ENCODE measurements around the gene FILIP1L. TPM values are rescaled to one million over a fixed set of nuclear protein-coding genes. Genes with fewer than 3 reads are reported as not detected.
A peak's percentile ranks its signal among the peaks of the same experiment; 100 is the strongest.

FILIP1L gene
- total RNA-seq, 1 donor from 2014 or later, result 47.0 TPM

- TF ChIP-seq CTCF (IDR thresholded peaks at IDR 0.05), result no peak
- no peaks in the 10 kb centered on the region for H3K27me3 Mint-ChIP-seq (ENCODE audit: unreplicated experiment)
- H3K27ac Mint-ChIP-seq (ENCODE audit: unreplicated experiment), result no peak overlapping the region
- H3K36me3 Mint-ChIP-seq (ENCODE audit: unreplicated experiment), result no peaks in the 10 kb centered on the region
- DNase-seq (ENCODE audit: extremely low spot score, unreplicated experiment), result no peak
- peaks cover 25% of the 10 kb centered on the region for H3K4me1 Mint-ChIP-seq (ENCODE audit: unreplicated experiment)
- no peaks in the 10 kb centered on the region for H3K9me3 Mint-ChIP-seq (ENCODE audit: unreplicated experiment)
- H3K4me3 Mint-ChIP-seq (ENCODE audit: unreplicated experiment), result no peak overlapping the region
Observed at GRCh38 chr3:99879275-99879674, 235.0 kb downstream of the FILIP1L start.

GRCh38 chr3:99878005-99878404 is 236.3 kb downstream of the FILIP1L start:
- no peaks in the 10 kb centered on the region for H3K27me3 Mint-ChIP-seq (ENCODE audit: unreplicated experiment)
- H3K27ac Mint-ChIP-seq (ENCODE audit: unreplicated experiment), result no peak overlapping the region
- H3K36me3 Mint-ChIP-seq (ENCODE audit: unreplicated experiment), result peaks cover 3% of the 10 kb centered on the region
- TF ChIP-seq CTCF (IDR thresholded peaks at IDR 0.05), result no peak
- H3K9me3 Mint-ChIP-seq (ENCODE audit: unreplicated experiment), result no peaks in the 10 kb centered on the region
- DNase-seq (ENCODE audit: extremely low spot score, unreplicated experiment), result no peak
- peaks cover 38% of the 10 kb centered on the region for H3K4me1 Mint-ChIP-seq (ENCODE audit: unreplicated experiment)
- H3K4me3 Mint-ChIP-seq (ENCODE audit: unreplicated experiment), result no peak overlapping the region

GRCh38 chr3:99877031-99877579 is 237.2 kb downstream of the FILIP1L start:
- DNase-seq (ENCODE audit: extremely low spot score, unreplicated experiment), result no peak
- Mint-ChIP-seq H3K27ac (ENCODE audit: unreplicated experiment) (peak overlapping the region; percentile 89), H3K4me3 (ENCODE audit: unreplicated experiment) (peak overlapping the region; percentile 86), H3K27me3 (ENCODE audit: unreplicated experiment) (no peaks in the 10 kb centered on the region), H3K9me3 (ENCODE audit: unreplicated experiment) (no peaks in the 10 kb centered on the region), H3K36me3 (ENCODE audit: unreplicated experiment) (peaks cover 5% of the 10 kb centered on the region), H3K4me1 (ENCODE audit: unreplicated experiment) (peaks cover 47% of the 10 kb centered on the region)
- TF ChIP-seq CTCF (IDR thresholded peaks at IDR 0.05), result no peak

- no peaks in the 10 kb centered on the region for H3K9me3 Mint-ChIP-seq (ENCODE audit: unreplicated experiment)
- peaks cover 55% of the 10 kb centered on the region for H3K4me1 Mint-ChIP-seq (ENCODE audit: unreplicated experiment)
- no peaks in the 10 kb centered on the region for H3K27me3 Mint-ChIP-seq (ENCODE audit: unreplicated experiment)
- peak; percentile 91 for DNase-seq (ENCODE audit: extremely low spot score, unreplicated experiment)
- peak overlapping the region; percentile 86 for H3K4me3 Mint-ChIP-seq (ENCODE audit: unreplicated experiment)
- TF ChIP-seq CTCF (IDR thresholded peaks at IDR 0.05), result peak; percentile 22
- peaks cover 11% of the 10 kb centered on the region for H3K36me3 Mint-ChIP-seq (ENCODE audit: unreplicated experiment)
- H3K27ac Mint-ChIP-seq (ENCODE audit: unreplicated experiment), result peak overlapping the region; percentile 89
Observed at GRCh38 chr3:99875929-99876841, 238.1 kb downstream of the FILIP1L start.

GRCh38 chr3:99875581-99875928 is 238.7 kb downstream of the FILIP1L start:
- peaks cover 58% of the 10 kb centered on the region for H3K4me1 Mint-ChIP-seq (ENCODE audit: unreplicated experiment)
- H3K27me3 Mint-ChIP-seq (ENCODE audit: unreplicated experiment), result no peaks in the 10 kb centered on the region

More at GRCh38 chr3:99875581-99875928, 238.7 kb downstream of the FILIP1L start:
- Mint-ChIP-seq H3K9me3 (ENCODE audit: unreplicated experiment) (no peaks in the 10 kb centered on the region), H3K36me3 (ENCODE audit: unreplicated experiment) (peaks cover 14% of the 10 kb centered on the region), H3K4me3 (ENCODE audit: unreplicated experiment) (peak overlapping the region; percentile 86), H3K27ac (ENCODE audit: unreplicated experiment) (peak overlapping the region; percentile 87)
- DNase-seq (ENCODE audit: extremely low spot score, unreplicated experiment), result no peak
- no peak for TF ChIP-seq CTCF (IDR thresholded peaks at IDR 0.05)
